BE2C (cell line): Measurements from ENCODE around the gene TAGAP.

Source experiments
- DNase-seq: peaks from one replicate; pipeline ENCODE4 v3.0.0-alpha.2; 2020
- H3K27me3 ChIP-seq: fragments of 250-450 bp; sonication (Bioruptor Pico); 2 replicates; pipeline ENCODE4 v1.5.1; 2020; ENCODE audit warnings: mild to moderate bottlenecking
- H3K36me3 ChIP-seq: fragments of 250-450 bp; sonication (Bioruptor Pico); 2 replicates; pipeline ENCODE4 v1.5.1; 2020; ENCODE audit warnings: mild to moderate bottlenecking
- H3K4me1 ChIP-seq: fragments of 250-450 bp; sonication (Bioruptor Pico); 2 replicates; pipeline ENCODE4 v1.5.1; 2020
- H3K4me3 ChIP-seq: 2 replicates; pipeline ENCODE4 v1.5.1; 2011; ENCODE audit warnings: low read depth, low read length
- H3K9me3 ChIP-seq: fragments of 250-450 bp; sonication (Bioruptor Pico); 2 replicates; pipeline ENCODE4 v1.5.1; 2020
- TF ChIP-seq, protein P1 (sequence below): IDR thresholded peaks from 2 replicates; pipeline ENCODE4 v1.5.1; 2012; ENCODE audit warnings: mild to moderate bottlenecking, low read depth, low read length

TAGAP gene

DNA sequence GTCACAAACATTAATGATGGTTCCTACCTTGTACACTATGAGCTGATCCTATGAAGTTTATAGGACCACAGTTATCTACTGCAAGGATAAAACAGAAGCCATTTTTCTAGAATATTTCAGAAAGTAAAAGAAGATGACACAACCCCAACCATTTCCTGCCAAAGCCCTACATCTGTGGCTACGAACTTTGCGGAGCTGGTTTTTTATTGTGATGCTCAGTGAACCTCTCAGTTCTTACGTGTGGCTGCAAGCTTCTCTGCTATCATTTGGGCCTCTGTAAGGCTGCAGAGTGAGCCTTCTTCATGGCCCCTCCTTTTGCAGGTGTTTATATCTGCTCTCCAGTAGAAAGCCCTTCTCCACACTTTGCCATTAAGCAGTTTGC lies 17.8 kb upstream of the TAGAP start:
- Histone ChIP-seq H3K36me3 (no peaks in the 10 kb centered on the region), H3K4me1 (no peaks in the 10 kb centered on the region), H3K9me3 (no peaks in the 10 kb centered on the region), H3K4me3 (no peak overlapping the region), H3K27me3 (peaks cover 98% of the 10 kb centered on the region)
- DNase-seq, result no peak
- TF ChIP-seq, protein P1, sequence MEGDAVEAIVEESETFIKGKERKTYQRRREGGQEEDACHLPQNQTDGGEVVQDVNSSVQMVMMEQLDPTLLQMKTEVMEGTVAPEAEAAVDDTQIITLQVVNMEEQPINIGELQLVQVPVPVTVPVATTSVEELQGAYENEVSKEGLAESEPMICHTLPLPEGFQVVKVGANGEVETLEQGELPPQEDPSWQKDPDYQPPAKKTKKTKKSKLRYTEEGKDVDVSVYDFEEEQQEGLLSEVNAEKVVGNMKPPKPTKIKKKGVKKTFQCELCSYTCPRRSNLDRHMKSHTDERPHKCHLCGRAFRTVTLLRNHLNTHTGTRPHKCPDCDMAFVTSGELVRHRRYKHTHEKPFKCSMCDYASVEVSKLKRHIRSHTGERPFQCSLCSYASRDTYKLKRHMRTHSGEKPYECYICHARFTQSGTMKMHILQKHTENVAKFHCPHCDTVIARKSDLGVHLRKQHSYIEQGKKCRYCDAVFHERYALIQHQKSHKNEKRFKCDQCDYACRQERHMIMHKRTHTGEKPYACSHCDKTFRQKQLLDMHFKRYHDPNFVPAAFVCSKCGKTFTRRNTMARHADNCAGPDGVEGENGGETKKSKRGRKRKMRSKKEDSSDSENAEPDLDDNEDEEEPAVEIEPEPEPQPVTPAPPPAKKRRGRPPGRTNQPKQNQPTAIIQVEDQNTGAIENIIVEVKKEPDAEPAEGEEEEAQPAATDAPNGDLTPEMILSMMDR, result no peak

DNA sequence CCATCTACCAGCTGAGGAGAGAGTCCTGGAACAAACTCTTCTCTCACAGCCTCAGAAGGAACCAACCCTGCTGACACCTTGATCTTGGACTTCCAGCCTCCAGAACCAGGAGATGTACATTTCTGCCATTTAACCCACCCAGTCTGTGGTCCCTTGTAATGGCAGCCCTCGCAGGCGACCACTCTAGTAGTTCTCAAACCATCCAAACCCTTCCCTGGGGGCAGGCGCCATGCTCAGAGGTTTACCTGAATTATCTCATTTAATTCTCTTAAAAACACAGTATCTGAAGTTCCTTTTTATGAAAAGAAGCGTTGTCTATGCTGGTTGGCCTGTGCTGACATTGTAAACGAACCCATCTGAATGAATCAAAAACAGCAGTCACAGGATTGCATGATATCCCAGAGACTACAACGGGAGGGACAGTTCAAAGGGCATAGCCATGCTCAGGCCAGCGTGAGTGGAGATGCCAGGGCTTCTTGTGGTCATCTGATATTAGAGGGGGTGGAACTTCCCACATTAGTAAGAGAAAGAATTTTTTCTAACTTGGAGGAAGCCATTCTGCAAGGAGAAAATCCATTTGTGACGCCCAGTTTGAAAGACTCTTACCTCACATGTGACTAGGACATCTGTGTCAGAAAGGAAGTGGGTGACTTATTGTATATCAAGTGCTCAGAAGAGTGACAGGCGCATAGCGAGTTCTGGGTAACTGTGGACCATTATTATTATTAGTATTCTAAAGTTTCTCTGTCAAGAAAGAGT lies 17.2 kb upstream of the TAGAP start:
- Histone ChIP-seq H3K36me3 (no peaks in the 10 kb centered on the region), H3K4me1 (no peaks in the 10 kb centered on the region), H3K27me3 (peaks cover 98% of the 10 kb centered on the region), H3K4me3 (no peak overlapping the region), H3K9me3 (no peaks in the 10 kb centered on the region)
- TF ChIP-seq, protein P1, result no peak
- DNase-seq, result no peak

DNA sequence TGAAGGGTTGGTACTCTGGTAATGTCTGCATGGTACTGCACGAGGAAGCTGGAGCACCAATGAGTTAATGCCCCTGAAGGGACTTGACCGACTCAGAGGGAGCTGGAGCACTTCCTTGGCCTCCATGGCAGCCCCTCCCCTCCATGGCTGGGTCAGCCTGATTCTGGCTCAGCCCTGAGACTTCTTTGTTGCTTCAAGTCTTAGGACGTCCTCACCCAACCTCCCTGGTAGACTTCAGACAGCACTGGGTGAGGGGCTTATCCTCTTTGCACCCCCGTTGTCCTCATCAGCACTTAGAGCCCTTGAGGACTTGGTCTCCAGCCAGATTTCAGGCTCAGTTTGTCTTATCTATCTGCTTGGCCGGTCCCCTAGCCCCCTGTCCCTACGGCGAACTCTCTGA lies 16.4 kb upstream of the TAGAP start:
- Histone ChIP-seq H3K4me3 (no peak overlapping the region), H3K27me3 (peaks cover 98% of the 10 kb centered on the region), H3K9me3 (no peaks in the 10 kb centered on the region), H3K36me3 (no peaks in the 10 kb centered on the region), H3K4me1 (no peaks in the 10 kb centered on the region)
- DNase-seq, result no peak
- TF ChIP-seq, protein P1, result no peak

DNA sequence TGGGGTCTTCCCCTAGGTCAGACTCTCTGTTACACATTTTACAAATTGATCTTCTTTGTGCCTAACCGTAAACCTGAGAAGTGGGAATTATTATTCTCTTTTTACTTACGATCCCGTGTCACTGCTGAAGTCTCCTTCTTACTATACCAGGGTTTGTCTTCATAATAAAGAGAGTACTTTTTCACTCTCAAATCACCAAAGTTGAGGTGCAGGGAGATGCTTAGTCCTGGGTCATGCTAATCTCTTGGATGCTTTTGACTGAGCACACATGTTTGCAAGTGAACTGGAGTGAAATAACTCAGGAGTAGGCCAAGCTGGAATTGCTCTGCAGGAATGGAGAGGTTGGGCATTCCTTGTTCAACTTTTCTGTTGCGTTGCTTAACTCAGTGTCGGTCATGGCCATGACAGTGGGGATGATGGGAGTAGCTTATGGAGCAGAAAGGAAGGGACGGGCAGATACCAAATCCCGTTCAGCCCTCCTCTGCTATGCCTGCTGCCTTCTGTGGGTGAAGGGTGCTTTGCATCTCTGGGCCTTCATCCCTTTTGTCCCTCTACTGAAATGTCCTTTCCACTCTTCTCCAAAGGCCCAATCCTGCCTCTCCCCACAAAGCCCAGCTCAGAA lies 15.2 kb upstream of the TAGAP start:
- no peak for DNase-seq
- Histone ChIP-seq H3K27me3 (peaks cover 98% of the 10 kb centered on the region), H3K4me1 (no peaks in the 10 kb centered on the region), H3K4me3 (no peak overlapping the region), H3K36me3 (no peaks in the 10 kb centered on the region), H3K9me3 (no peaks in the 10 kb centered on the region; the same call in 1 of the 2 replicates)
- TF ChIP-seq, protein P1, result no peak

DNA sequence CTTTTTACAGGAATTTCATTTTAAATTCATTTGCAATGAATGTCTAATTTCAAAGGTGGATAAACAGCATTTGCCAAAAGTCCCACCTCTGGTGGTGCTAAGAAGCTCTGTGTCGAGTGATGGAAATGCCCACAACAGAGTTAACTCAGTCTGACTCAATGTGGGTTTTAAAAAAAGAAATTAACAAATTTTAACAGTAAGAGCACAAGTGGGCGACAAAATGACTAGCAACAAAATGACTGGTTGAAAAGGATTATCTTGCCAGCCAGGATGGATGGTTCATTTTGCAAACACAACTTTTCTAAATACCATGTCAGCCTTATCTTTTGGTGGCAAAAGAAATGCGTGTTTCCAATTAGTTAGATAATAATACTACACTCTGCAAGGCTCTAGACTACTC lies 14.3 kb upstream of the TAGAP start:
- H3K9me3 ChIP-seq, result no peaks in the 10 kb centered on the region; the same call in 1 of the 2 replicates
- H3K27me3 ChIP-seq, result peaks cover 98% of the 10 kb centered on the region
- H3K4me1 ChIP-seq, result no peaks in the 10 kb centered on the region
- DNase-seq, result no peak
- no peak overlapping the region for H3K4me3 ChIP-seq
- TF ChIP-seq, protein P1, result no peak
- H3K36me3 ChIP-seq, result no peaks in the 10 kb centered on the region

DNA sequence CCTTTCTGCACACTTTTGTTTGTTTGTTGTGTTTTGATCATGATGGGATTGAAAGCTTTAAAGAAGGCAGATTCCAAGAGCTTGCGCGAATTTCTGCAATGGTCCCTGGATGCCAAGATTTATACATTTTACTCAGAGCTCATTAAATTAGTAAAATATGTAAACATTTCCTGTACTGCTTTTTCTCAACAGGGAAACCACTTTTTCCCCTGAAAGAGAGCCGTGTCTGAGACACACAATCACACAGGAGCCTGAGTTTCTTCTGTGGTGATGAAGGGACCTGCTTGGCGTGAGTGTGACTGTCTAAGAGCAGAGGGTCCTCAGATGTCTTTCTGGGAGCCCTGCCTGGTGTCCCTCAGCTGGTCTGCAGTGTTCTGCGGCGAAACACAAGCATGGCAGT lies 12.1 kb upstream of the TAGAP start:
- H3K4me1 ChIP-seq, result no peaks in the 10 kb centered on the region
- no peak overlapping the region for H3K4me3 ChIP-seq
- H3K36me3 ChIP-seq, result no peaks in the 10 kb centered on the region
- H3K9me3 ChIP-seq, result no peaks in the 10 kb centered on the region; the same call in 1 of the 2 replicates
- DNase-seq, result no peak
- H3K27me3 ChIP-seq, result peaks cover 98% of the 10 kb centered on the region
- TF ChIP-seq, protein P1, result no peak
